NCI-H1105 (cell line): ENCODE results near the gene IMPACT.
A peak's percentile ranks its signal among the peaks of the same experiment; 100 is the strongest.

Experiments
- DNase-seq: peaks from one replicate; lab custom pipeline; 2025; lab: John Stamatoyannopoulos, UW

Gene IMPACT

DNA sequence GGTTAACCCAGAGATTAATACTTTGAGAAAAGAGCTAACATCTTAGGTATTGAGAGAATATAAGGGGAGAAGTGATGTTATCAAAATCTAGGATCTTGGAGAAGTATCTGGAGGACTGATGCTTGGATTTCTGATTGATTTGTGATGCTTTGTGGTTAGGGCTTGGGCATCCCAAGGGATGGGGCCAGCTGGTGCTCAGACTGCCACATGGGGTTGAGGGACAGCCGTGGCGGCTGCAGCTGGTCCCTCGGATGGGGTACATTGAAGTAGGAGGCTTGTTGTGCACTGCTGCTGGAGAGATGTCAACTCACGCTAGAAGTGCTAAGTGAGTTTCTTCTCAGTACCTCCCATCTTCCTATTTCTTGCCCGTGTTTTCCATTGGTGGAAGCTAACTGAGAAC, 56.4 kb downstream of the IMPACT start:
- DNase-seq: no peak

DNA sequence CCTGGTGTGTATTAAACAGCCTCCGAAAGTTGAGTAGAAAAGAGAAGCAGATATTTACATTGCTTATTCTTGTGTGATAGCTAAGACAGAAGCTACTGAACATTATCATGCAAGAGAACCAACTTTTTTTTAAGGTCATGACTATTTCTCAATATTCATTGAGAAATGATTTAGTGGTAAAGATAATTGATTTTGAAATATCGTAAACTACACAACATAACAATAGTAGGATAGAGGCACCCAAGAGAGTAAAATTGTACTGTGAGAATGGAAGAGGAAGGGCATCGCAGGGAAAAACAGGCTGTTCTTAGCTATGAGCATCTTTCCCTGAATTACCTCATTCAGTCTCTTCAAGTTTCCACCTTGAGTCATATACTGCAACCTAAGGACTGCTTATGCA, 59.2 kb downstream of the IMPACT start:
- DNase-seq: no peak

DNA sequence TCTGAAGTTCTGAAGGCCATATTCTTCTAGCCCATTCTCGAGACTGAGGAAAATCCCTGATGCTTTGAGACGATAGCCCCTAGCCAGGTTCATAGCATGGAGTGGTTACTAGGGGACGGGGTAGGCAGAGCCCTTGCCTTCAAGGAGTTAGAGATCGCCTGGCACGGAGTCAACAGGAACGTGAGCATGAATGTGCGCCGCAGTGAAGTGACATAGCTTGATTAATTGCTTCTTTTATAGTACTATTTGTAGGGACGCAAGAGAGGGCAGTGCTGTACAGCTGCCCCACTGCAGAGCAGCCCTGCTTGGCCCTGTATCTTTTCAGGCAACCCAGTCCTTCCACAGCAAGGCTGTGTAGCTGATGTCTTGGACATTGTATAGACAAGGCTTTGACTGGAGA, 60.2 kb downstream of the IMPACT start:
- no peak for DNase-seq

DNA sequence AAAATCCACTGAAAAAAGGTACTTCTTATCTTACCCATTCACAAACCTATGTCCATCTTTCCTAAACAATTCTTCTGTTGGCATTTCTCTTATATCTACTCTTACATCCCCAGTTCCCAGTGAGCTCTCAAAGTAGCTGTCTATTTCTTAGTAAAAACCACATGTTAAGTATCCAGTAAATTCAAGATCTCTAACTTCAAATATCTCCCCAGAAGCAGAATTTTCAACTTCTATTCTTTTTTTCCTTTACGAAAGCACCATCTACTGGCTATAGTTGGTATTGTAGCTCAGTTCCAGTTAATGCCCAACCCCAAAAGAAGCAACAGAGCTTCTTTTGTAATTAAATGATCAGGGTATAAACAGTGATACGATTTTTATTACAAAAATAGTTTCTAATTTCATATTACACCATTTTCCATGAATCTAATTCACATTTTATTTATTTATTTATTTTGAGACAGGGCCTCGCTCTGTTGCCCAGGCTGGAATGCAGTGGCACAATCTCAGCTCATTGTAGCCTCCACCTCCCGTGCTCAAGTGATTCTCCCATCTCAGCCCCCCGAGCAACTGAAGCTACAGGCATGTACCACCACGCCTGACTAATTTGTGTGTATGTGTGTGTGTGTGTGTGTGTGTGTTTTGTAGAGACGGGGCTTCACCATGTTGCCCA, 62.5 kb downstream of the IMPACT start:
- DNase-seq: peak; percentile 32

DNA sequence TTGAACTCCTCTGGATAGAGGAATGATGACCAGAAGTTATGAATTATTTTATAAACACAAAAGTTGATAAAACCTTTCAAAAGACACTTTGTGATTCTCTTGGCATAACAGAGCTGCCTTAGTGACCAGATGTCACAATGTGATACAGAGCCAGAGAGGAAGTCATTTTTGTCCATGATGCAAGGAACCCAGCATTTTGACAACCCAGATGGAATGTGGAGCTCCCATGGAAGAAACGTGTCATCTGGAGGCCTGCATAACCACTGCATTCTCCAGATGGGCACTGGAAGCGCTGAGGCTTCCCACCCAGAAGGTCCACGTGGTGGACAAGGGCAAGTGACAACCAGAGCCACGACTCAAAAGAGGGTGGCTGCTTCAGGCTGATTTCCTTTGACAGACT, 64.1 kb downstream of the IMPACT start:
- no peak for DNase-seq

DNA sequence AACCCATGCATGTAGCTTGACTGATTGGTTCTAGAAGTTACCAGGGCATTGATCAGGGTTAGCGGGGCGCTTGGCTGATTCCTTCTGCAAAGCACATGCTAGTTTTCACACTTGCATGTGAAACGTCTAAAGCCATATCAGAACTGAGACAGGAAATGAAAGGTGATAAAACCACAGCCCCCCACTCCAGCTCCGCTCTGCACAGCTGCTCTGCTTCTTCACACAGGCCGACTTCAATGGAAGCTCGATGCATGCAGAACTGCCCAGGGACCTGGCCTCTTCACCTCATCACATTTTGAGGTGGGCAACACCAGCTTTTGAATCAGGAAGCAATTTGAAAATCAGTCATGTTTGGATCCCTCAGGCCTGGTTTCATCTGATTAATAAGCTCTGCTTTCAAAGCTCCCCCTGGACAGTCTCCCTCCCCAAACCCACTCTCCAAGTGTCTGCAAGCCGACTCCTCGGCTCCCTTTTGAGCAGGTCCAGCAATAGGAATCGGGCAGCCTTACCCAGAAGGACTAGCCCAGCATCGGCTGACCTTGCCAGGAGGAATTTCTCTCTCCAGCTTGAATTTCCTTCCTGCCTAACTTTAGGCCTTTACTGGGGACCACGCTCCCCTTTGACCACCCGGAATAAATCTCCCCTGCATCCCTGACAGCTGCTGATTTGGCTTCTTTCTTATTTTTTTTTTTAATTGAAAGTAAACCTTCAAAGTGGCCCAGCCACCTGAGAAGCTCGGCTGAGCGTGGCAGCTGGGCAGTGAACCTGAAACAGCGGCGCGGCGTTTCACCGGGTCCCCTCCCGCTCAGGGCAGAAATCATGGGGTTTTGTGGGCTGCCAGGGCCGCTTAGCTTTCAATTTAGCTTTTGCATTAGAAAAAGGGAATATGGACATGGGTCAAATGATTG, 65.7 kb downstream of the IMPACT start:
- no peak for DNase-seq

DNA sequence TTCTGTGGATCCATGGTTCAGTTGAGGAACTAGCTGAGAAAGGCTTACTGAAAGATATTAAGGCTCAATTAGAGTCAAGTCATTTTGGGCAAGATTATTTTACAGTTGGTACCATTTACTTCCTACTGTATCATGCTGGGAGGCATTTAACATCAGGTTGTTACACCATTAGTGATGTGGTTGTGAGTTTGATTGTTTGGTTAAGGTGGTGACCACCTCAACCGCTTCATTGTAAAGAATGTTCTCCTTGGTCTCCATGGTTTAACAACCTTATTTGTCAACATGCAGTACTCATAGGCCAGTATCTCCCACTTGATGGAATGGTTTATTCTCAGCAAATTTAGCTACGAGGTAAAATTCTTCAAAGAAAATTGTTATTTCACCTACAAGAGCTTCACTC, 68.1 kb downstream of the IMPACT start:
- DNase-seq: no peak

DNA sequence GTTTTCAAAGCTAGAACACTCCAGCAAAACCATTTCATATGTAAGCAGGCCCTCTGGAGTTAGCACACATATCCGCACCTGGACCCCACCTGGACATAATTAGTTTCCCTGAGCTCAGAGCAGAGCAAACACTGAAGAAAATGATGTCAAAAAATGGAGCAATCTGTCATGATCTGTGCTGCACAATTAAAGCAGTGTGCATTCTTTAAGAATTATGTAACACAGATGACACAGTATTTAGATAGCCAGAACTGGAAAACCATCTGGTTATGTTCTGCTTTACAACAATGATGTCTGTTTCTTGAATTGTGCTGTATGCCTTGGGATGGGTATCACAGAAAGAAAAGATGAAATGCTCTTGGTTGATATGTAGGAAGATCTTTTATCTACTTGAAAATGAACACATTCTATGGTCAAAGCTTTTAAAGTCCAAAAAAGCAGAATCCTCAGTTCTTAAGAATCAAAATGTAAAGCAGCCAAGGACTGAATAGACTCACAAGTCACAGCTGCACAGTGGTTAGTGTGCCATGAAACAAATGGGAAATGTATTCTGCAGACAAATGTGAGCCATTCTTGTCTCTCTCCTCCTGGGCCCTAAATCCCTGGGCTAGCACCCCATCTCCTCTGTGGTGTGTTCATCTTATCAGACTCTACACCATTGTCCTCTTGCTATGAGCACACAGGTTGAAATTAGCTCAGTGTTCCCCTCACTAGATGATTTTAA, 70.7 kb downstream of the IMPACT start:
- no peak for DNase-seq

DNA sequence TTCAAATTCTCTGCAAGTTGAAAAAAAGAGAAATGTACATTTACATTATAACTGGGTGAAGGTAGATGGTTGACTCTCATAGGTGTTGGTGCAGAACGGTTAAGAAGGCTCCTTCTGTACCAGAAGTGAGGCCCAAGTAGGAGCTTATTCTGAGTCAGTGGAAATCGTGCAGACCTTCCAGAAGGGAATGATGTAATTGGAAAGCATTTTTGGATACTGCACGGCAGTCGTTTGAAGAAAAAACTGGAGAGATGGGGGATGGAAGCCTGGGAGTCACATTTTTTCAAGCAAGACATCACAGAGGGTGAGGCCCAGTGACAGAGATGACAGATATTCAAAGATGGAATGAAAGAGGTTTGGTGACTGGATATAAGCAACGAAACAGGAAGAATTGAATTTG, 73.3 kb downstream of the IMPACT start:
- DNase-seq: no peak

DNA sequence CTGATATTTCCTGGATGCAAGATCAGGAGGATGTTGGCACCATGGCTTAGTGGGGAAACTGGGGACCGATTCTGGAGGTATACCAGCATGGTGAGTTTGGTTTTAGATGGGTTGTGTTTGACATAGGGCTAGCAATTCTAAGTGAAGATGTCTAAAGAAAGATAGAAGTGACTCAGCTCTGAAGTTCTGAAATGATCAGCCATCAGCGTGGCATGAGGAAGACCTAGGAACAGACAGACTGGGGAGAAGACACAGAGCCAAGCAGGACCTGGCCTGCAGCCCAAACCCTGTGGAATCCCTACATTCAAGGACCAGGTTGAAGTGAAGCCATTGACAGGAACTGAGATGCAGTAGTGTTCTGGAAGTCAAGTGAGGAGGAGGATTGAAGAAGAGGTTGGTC, 73.7 kb downstream of the IMPACT start:
- DNase-seq: no peak

DNA sequence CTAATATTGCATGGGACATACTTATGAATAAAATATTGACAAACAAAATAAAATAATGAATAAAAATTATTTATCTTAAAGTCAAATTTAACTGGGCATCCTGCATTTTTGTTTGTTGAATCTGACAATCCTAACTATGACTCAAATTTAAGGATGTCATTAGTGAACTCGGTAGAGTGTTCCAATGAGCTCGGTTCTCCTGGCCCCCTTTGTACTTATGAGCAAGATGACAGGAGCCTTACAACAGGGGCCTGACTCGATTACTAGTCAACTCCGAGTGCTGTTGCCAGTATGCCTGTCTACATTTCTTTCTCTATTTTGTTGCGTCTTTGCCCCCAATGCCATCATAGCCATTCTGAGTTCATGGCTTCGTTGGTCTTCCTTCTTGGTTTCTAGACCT, 74.3 kb downstream of the IMPACT start:
- DNase-seq: no peak

DNA sequence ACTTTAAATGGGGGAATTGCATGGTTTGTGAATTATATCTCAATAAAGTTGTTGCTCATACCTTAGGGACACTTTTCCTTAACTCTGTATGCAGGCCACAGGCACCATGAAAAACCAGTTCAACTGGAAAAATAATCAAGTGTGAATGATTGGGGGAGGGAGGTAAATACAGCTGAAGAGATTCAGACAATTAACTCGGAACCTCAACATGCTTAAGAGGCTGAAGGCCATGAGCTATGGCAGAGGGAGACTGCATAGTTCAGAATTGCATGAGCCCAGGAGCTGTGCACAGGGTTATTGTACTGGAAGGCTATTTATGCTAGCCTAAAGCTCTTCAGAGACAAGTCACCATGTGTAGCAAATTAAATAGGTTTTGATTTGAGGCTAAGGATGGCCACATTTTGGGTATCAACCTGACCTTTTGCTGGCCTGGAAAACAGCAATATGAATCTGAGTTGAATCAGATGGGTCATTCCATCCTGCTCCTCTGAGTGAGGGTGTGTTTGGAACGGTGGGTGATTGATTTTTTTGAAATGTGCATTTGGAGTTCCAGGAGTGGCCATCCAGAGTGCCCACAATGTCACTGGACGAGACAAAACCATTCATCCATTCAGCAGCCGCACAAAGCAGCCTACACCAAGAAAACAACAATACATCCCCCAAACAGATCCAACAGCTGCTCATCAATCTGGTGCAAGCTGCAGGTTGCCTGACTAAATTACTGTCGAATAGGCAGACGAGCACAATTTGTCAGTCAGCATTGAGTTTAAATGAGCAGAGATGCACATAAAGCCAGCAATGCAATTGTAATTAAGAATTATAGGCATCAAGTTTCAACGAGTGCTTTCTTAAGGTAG, 76.4 kb downstream of the IMPACT start:
- no peak for DNase-seq
